GM13976 (cell line): ENCODE results near the gene GLCE.
A peak's percentile ranks its signal among the peaks of the same experiment; 100 is the strongest.

Experiments used
- DNase-seq: peaks from one replicate; pipeline ENCODE4 v3.0.0; 2012; ENCODE audit warnings: low spot score
- in situ Hi-C: fragments of 300-500 bp; cut with MboI; formaldehyde crosslinking; loops from one replicate; pipeline ENCODE4 v1.12.0; 2022; ENCODE audit warnings: low sequenced_read_pairs, mixed read lengths, inconsistent platforms; ENCODE audit not compliant: unreplicated experiment
- TF ChIP-seq, protein P1 (sequence below): IDR thresholded peaks from 2 replicates; pipeline ENCODE4 v1.5.1; 2012; ENCODE audit warnings: borderline replicate concordance, mild to moderate bottlenecking; ENCODE audit not compliant: insufficient read depth; ENCODE audit errors: extremely low read depth, missing control alignments, control extremely low read depth

GLCE gene

DNA sequence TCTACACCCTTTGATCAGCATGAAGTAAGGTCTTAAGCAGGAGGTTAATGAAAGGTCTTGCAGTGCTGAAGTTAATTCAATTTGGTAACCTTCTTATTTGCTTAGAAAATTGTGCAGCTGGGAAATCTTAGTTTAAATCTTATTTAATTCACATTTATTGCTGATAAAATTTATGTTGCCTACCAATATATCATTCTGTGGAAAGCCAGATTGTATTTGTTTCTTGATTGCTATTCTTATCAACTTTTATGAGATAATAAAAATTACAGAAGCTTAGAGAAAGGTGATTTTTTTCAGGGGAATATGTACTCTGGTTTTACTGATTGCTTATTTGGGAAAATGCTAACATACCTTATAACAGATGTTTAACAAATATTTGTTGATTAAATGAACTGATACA lies 74.2 kb downstream of the GLCE start:
- no peak for DNase-seq
- TF ChIP-seq, protein P1, sequence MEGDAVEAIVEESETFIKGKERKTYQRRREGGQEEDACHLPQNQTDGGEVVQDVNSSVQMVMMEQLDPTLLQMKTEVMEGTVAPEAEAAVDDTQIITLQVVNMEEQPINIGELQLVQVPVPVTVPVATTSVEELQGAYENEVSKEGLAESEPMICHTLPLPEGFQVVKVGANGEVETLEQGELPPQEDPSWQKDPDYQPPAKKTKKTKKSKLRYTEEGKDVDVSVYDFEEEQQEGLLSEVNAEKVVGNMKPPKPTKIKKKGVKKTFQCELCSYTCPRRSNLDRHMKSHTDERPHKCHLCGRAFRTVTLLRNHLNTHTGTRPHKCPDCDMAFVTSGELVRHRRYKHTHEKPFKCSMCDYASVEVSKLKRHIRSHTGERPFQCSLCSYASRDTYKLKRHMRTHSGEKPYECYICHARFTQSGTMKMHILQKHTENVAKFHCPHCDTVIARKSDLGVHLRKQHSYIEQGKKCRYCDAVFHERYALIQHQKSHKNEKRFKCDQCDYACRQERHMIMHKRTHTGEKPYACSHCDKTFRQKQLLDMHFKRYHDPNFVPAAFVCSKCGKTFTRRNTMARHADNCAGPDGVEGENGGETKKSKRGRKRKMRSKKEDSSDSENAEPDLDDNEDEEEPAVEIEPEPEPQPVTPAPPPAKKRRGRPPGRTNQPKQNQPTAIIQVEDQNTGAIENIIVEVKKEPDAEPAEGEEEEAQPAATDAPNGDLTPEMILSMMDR: no peak
- in situ Hi-C loops: no loop called here

DNA sequence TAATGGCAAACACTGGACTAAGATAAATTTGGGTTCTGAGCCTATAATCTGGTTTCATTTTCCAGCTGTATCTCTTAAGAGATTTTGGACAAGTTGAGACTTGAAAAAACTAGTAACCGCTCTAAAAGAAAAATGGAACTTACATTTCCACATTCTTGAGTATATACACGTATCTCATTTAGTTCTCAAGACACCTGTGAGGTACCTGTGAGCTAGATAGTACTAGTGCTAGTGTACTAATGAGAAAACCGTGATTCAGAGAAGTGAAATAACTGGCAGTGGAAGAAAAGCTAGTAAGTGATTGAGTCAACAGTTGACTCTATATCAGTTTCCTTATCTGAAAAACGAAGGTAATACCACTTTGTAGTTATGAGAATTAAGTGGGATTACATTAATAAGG lies 76.1 kb downstream of the GLCE start:
- TF ChIP-seq, protein P1: no peak
- no peak for DNase-seq
- in situ Hi-C loops: no loop called here

DNA sequence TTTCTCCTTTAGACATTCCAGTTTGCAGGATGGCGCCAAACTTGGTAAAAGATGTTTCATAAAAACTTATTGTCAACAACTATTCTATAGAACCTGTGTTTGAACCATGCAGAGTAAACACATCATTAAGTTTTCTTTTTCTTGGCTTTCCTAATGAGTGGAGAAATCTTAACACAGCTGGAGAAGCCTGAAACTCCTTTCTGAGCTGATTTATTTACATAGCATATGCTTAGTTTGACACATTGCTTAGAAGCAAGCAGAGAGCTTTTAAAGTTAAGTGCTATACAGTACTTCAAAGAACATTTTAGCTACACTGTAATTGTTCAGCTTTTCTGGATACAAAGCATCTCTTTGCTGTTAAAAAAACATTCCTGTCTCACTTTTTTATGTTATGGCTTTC lies 77.3 kb downstream of the GLCE start:
- DNase-seq: no peak
- TF ChIP-seq, protein P1: no peak
- in situ Hi-C loops: no loop called here

DNA sequence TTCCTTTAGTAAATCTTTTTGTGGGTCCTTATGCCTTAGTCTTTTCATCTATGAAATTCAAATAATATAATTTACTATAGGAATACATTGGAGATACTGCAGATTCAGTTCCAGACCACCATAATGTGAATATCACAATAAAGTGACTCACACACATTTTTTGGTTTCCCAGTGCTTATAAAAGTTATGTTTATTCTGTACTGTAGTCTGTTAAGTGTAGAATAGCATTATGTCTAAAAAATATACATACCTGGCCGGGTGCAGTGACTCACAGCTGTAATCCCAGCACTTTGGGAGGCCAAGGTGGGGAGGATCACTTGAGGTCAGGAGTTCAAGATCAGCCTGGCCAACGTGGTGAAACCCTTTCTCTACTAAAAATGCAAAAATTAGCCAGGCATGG lies 84.4 kb downstream of the GLCE start:
- DNase-seq: no peak
- TF ChIP-seq, protein P1: no peak
- in situ Hi-C loops: no loop called here

DNA sequence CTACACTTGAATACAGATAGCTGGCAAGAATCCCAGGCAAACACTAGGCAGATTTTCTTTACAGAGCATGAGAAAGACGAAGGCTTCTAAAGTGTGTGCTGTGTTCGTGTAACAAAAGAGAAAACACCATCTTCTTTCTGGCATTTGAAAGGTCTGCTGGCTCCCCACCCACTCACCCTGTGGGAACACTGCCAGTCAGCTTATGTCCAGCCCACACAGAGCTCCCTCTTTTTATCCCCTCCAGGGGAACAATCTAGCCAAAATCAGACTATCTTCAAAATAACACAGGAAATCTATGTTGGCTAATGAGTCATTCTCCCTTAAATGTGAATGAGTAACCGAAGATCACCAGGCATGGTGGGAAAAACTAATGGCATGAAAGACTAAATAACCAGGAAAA lies 92.7 kb downstream of the GLCE start:
- in situ Hi-C loops: loop anchor here (25.0 kb wide), 1 partner anchor 191 kb away; no protein-coding TSS in a partner anchor
- no peak for DNase-seq
- TF ChIP-seq, protein P1: no peak

DNA sequence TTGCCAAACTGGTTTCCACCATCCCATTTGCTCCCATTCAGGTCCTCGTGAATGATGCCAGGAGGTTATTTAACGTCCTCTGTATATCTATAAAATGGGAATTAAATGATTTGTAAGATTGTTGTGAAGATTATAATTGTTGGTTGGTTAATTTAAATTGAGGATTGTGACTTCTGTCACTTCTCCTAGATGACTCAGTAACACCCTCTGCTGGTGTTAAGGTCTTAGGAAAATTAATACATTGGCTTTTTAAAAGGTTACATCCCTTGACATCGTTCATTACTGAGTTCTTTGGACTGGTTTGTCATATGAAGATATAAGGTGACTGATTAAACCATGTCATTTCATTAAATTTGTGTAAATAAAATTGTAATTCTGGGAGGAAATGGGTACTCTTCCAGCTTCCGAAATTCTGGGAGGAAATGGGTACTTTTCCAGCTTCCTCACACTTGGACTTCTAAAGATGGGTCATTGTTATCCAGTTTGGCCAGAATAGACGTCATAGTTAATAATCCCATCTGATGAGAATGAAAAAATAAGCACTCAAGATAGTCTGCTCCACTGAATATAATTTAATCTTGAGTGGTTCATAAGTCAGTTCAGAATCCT lies 105.0 kb downstream of the GLCE start:
- TF ChIP-seq, protein P1: peak; percentile 8
- DNase-seq: no peak
- in situ Hi-C loops: loop anchor here (25.0 kb wide), 1 partner anchor 203 kb away; no protein-coding TSS in a partner anchor
